GM19240 (cell line): ENCODE results near the gene RAB3GAP2.
"Not testable (repeated sequence)": the region's sequence is repeated elsewhere in the genome, so short reads cannot be mapped to it uniquely, and the experiment has no call there.

Experiments used
- DNase-seq: peaks from one replicate; pipeline ENCODE4 v3.0.0; 2011; ENCODE audit warnings: low spot score; ENCODE audit not compliant: insufficient read length

RAB3GAP2 gene

DNA sequence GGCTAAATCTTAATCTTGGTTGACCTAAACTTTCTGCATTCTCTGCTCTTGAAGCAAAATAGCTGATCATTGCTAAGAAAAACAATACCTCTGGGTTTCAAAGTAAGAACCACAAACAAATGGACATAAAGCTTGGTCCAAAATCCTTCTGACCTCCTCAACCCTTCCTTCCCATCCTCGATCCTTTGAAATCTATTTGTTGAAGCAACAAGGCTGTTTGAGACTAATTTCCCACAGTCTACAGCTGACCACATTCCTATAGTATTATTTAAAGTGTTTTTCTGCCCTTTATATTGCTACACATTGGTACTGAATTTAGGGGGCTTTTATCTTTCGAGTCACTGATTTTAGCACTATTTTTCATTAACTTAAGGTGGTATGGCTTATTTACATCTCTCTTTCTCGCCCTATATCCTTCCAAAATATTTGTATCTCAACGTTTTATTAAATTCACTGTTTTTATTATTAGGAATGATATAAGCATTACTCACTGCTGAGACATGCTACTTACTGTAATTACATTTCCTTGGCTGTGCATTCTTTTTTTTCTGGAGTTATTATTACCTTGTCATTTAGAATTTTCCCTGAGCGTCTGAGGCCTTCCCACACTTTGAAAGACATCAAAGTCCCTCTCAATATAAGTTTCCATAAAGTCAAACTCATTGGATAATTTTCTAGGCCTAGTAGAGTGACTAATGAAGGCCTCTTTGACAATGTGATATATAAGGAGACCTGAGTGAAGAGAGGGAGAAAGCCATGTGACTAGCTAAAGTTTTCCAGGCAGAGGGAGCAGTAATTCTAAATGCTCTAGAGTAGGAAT lies 73.9 kb downstream of the RAB3GAP2 start:
- DNase-seq: no peak

DNA sequence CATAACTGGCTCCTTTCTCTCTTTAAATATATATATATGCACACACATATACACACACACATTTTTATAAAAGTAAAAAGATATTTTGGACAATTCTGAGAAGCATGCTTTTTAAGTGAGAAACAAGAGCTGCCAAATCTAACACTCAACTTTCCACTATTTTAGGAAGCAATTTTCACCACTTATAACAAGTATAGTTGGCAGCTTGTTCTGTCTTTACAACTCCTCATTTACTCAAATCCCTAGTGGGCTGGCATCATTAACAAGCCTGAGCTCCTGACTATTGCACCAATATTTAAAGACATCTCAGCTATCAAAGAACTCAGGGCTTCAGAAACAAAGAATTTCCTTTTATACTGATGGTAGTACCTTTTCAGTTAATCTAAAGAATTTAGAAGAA lies 76.6 kb downstream of the RAB3GAP2 start:
- DNase-seq: no peak

DNA sequence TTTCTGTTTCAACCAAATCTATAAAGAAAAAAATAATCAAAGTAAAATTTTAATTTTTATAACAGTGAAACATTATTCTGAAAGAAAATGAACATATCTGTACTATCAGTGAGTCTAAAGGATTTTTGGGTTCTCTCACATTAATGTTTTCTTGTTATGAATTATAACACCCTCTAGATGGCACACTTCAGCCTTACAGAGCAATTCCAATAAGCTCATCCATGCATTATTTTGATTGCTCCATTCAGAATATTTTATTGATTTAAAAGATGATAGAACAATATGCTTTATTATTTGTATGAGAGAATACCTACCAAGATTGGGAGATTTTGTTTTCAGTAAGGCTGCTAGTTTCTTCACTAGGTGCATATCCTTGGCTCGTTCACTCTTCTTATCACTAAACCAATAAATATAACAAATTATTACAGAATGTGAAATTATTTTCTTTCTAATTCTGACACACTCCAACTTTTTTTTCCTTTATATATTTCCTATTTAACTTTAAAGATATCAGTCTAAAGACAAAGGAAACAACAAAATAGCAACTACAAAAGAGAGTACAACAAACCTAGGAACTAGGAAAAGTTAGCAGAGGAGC lies 82.4 kb downstream of the RAB3GAP2 start:
- DNase-seq: no peak

DNA sequence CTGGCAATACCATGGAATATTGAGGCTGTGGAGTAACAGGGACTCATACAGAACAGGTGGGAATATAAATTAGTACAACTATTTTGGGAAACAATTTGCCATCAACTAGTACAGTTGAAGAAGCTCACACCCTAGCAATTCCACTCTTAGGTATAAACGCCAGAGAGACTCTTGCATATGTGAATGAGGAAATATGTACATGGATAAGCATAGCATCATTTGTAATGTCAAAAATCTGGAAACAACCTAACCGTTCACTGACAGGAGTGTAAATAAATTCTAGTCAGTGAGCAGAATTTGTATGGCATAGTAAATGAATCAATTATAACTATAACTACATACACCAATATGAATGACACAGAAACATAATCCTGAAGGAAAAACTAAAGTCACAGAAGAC lies 83.7 kb downstream of the RAB3GAP2 start:
- no peak for DNase-seq

DNA sequence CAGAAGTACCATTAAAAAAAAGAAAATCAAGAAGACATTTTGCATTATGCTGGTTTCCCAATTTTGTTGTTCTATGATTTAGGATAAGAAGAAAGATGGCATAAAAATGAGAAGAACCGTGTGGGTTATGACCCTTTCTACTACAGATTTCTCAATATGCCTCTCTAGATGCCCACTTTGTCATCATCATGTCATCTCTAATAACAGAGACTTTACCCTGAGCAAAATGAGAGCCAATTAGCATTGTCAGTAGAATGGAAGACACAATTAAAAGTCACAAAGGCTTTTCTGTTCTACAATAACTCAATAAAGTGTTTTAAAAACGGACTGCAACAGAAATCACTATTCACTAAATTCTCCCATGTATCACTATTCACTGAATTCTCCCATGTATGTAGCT lies 85.5 kb downstream of the RAB3GAP2 start:
- DNase-seq: no peak

DNA sequence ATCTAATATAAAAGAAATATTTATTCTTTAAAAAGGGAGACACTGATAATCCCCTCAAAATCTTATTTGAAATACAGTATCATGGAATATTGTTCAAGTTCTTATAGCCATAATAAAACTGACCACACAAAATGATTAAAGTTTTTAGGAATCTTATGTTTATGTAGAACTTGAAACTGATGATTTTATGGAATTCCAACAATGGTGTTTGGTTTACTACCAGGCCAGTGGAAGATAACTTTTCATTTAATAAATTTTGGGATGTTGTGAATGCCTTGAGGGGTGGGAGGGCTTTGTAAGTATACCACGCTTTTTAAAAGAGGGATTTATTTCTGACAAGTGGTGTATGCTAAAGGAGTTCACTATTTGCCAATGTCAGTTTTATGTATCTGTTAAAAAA lies 87.7 kb downstream of the RAB3GAP2 start:
- no peak for DNase-seq

DNA sequence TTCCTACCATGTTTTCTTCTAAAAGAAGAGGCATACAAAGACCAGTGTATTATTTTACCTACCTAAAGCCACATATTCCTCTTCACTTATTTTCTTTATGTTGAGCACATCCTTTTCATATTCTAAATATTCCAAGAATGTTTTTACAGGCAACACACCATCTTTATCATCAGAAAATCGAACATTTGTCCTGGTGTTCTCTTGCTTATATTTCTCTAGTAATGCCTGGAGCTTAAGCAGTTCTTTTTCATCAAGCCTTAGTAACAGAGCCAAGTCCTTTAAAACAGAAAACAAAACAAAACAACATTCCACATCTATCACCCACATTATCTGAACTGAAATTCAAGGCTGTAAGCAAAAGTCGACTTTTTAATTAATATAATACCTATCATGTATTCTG lies 89.6 kb downstream of the RAB3GAP2 start:
- DNase-seq: no peak

DNA sequence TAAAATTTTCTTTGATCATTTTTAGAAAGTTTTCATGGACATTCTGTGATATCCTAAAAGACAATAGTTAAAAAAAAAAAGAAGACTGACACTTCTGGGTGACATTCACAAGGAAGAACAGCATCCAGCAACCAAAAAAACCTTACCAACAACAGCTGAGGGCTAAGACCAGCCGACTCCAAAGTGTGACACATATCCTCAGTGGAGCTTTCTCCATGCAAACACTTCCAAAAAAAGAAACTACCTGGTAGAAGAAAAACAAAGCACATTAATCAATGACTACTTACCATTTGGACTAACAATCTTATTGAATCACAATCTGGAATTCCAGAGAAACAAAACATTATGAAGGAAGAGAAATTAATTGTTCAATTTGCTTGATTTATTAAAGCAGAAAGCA lies 90.1 kb downstream of the RAB3GAP2 start:
- DNase-seq: no peak

DNA sequence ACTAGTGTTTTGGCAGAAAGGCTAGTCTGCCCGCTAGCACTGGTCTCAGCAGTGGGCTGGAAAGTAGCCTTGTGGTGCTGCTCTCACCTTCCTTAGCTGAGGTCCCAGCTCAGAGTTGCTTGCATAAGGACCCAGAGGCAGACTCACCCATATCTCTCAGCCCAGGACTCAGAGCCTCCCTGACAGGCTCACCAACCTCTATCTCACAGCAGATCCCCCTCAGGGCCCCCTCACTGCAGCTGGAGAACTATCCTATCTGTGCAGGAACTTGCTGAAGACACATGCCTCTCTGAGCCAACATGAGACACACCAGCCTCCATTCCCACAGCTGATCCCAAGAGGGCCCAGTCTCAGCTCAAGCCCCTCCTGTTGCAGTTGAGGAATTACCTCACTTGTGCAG lies 95.7 kb downstream of the RAB3GAP2 start:
- DNase-seq: no peak

DNA sequence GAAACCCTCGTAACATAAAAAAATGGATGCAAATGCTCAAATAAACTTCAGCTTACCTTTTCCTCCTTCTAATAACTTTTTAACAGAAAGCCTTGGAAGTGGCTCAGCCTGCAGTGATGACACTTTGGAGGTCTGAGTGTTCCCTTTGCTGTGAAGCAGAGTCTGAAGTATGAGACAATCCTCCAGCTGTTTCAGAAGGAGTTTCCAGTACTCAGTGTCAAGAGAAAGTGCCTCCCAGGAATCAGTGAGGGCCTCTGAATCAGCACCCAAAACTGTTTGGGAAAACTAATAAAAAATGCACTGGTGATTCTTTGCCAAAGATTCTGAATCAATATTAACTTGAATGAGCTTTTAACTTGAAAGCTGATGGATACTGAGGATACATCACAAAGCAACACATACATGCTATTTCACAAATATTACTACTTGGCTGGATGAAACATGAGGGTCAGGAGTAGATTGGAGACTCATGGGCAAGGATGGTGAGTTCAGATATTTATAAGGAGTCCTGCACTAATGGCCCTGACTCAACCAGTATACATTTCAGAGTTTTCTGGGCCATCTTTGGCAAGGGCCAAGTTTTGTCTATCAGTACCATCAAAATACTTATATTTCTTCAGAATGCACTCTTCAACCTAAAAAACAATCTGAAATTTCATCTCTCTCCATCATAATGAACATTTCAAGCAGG lies 101.3 kb downstream of the RAB3GAP2 start:
- no peak for DNase-seq

DNA sequence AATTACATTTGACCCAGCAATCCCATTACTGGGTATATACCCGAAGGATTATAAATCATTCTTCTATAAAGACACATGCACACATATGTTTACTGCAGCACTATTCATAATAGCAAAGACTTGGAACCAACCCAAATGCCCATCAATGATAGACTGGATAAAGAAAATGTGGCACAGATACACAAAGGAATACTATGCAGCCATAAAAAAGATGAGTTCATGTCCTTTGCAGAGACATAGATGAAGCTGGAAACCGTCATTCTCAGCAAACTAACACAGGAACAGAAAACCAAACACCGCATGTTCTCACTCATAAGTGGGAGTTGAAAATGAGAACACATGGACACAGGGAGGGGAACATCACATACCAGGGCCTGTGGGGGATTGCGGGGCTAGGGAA lies 102.4 kb downstream of the RAB3GAP2 start:
- not testable (repeated sequence) for DNase-seq

DNA sequence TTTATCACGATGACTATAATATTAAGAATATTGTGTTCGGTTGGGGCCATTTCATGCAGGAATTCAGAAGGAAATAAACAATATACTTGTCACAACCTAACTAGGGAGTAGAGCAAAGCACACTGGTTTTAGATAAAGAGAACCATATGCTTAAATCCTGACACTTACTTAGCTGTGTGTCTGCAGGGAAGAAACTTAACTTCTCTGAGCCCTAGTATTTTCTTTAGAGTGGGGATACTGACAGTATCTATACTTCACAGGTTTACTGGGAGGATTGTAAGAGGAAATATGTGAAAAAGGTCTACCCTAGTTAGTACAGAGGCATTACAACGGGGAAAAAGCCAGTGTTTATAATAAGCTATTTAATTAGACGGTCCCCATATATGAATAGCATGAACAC lies 105.4 kb downstream of the RAB3GAP2 start:
- DNase-seq: no peak

DNA sequence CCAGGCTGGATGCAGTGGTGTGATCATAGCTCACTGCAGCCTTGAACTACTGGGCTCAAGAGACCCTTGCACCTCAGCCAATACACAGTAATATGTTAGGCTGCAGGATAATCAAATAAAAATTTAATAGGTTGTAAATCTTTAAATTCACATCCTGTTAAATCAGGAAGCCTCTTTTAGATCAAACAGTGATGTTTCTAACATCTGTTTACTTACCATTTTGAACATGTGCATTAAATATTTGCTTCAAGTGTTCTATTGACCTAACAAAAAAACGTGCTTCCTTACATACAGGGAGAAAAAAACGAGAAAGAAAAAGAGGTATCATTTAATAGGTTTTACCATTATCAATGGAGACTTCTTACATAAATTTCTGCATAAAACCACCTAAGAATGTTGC lies 107.7 kb downstream of the RAB3GAP2 start:
- DNase-seq: no peak

DNA sequence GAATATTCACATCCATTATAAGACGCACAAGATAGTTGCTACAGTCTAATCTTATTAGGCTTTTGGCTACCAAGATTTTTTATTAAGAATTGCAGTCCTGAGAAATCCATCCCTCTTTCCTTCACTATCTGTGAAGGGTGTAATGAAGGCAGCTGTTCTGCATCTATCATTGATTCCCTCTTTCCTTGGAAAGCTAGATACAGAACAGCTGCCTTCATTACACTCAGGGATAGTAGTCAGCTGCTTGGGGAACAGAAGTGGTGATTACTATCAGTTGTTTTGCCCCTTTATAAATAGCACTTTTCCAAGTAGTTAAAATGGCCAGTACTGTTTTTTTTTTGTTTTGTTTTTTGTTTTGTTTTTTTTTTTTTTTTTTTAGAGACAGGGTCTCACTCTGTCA lies 108.1 kb downstream of the RAB3GAP2 start:
- no peak for DNase-seq

DNA sequence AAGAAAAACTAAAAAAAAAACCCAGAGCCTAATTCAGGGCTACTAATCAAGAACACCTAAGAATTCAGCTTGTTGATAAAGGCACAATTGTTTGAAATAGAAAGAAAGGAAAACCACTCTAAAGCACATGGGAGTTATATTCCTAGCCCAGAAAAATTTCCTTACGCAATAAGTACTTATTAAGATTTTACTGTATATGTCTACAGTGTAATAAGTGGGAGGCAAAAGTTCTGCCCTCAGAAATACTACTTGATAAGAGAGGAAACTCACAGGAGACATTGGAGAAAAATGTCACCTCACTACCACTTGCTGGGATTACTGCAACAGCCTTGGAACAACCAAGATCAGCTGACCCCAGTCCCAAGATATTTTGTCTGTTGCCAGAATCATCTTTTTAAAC lies 112.2 kb downstream of the RAB3GAP2 start:
- DNase-seq: no peak

DNA sequence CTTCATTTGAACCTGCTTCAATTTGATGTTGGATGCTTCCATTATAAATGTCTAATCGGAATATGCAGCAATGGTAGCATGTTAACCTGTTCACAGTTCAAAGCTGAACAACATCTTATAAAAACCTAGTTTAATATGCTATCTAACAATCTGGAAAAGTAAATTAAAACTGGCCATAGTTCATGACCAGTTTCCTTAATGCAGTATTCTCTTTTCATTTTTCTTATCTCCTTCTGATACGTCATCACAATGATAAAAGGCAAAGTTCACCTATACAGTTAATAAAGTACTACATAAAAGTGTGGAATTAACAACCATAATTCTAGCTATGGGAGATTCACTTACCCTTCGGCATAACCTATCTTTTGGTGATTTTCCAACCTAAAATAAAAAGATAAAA lies 113.2 kb downstream of the RAB3GAP2 start:
- no peak for DNase-seq

DNA sequence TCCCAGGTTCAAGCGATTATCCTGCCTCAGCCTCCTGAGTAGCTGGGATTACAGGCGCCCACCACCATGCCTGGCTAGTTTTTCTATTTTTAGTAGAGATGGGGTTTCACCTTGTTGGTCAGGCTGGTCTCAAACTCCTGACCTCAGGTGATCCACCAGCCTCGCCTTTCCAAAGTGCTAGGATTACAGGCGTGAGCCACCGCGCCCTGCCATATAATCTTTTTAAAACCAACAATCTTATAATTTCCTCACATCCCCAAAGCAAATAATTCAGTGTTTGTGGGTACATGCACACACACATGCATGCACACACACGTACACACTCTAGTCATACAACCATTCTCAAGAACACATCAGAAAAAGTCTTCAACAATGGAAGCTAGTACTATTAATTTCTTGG lies 113.7 kb downstream of the RAB3GAP2 start:
- not testable (repeated sequence) for DNase-seq

DNA sequence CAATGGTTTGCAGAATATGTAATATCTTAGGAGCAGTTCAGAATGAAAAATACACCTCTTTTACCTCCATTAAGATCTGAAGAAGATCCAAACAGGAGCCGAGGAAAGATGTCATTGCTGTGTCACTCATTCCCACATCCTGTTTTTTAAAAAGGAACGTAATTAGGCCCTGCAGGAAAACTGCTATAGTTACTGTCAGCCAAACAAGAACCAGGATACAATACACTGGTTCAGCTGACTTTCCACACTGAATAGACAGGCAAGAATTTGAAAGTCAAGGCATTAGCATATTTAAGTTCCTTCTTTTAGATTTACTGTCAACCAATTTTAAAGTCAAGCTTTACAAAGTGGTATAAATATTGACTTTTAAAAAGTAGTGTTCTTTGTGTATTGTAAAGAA lies 114.5 kb downstream of the RAB3GAP2 start:
- no peak for DNase-seq

DNA sequence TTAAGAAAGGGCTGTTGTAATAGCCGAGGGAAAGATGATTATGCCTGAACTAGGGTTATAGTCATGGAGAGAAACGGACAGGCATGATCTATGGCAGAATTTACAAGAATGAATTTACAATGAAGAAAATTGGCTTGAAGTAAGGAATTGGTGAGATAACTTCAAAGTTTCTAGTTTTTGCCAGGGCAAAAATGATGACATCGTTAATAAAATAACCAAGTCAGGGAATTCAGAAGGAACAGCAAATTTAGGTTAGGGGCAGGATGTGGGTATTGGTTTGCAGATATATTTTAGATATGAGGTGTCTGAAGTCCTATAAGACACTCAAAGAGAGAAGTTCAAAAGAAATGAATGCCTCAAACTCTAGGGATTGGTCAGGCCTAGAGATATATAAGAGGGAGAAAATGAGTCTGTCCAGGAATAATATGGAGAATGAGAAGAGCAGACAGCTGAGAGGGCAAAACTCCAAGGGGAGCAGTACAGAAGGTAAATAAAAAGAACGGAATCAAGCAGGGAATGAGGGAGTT lies 115.6 kb downstream of the RAB3GAP2 start:
- DNase-seq: no peak

DNA sequence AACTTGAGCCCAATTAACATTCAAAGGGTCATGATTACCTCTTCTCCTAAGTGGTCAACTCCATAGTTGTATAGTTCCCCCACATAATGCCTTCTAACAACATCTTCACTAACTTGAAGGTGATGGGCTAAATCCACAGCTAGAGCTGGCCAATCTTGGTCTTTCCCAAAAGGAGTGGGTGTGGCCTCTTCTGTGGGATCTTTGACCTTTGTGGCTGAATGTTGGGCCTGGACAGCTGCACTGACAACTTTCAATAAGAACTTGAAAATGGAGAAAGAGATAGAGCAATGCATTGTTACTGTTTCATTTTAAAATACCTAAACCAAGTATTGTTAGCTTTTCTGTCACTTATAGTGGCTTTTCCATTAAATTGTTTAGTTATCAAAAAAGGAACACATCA lies 119.1 kb downstream of the RAB3GAP2 start:
- DNase-seq: no peak

DNA sequence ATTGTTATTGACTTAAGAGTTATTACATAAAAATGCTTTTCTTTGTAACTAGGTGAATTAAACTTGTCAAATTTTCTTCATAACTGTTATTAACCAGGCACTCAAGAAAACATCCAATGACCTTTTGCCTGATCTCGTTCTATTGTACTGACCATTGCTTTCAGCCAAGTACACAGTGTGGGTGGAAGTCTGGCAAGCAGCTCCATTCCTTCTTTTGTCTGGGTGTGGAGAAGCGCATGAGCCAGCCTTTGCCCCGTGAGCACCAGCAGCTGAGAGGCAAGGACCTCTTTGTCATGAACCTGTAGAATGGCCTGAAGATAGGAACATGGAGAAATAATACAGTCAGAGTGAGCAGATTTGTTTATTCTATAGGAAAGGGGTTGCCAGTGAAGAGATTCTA lies 120.8 kb downstream of the RAB3GAP2 start:
- no peak for DNase-seq

DNA sequence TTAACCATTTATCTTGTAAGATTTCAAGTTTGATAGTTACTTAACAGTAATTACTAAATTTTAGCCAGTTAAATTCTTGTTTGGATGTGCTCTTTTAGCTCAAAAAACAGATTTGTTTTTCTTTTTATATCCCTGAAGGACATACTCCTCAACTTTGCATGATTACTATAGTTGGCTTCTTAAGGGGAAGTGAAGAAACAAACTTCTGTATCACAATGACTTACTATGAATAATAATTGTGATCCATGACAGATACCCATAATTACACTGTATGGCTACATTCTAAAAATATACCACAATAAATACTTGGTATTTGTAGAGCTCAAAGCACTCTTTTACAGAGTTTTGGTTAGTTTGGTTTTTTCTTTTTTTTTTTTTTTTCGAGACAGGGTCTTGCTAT lies 122.5 kb downstream of the RAB3GAP2 start:
- DNase-seq: no peak
